ENCODE data around the gene NPBWR2. TPM values are rescaled to one million over a fixed set of nuclear protein-coding genes. Genes with fewer than 3 reads are reported as not detected.
"Not testable (repeated sequence)": the region's sequence is repeated elsewhere in the genome, so short reads cannot be mapped to it uniquely, and the experiment has no call there.

NPBWR2 gene
- total RNA-seq, 1 experiment from 2014 or later = not detected

GRCh38 chr20:64137598-64138031 lies 30.2 kb upstream of the NPBWR2 start:
- no peak for TF ChIP-seq ZFX (IDR thresholded peaks at IDR 0.05)
- TF ChIP-seq ZBTB33 (IDR thresholded peaks at IDR 0.05; ENCODE audit: extremely low read depth, insufficient replicate concordance, low read length) = no peak
- no peak for TF ChIP-seq SIN3A (IDR thresholded peaks at IDR 0.05; ENCODE audit: low read depth)
- no peaks in the 10 kb centered on the region for H3K36me3 ChIP-seq (ENCODE audit: control insufficient read depth in 1 of 2, insufficient read depth in 2 of 2, low read length in 2 of 2)
- no peaks in the 10 kb centered on the region for H3K9me2 ChIP-seq (ENCODE audit: insufficient read depth)
- H3K4me1 ChIP-seq (ENCODE audit: control insufficient read depth in 1 of 2, insufficient read depth in 2 of 2, low read length in 2 of 2) = no peaks in the 10 kb centered on the region
- H4K20me1 ChIP-seq (ENCODE audit: insufficient read depth) = no peaks in the 10 kb centered on the region
- no peak overlapping the region for H3K9ac ChIP-seq (ENCODE audit: low read length)
- BruUV-seq (replicated peaks) = no TSS peak
- no peaks in the 10 kb centered on the region for H3K27me3 ChIP-seq (ENCODE audit: insufficient read depth, low read length)
- ChIA-PET RAD21 (ENCODE audit: low non-redundant PET in 1 of 2, low total read pairs in 2 of 2, uncharacterized antibody in 2 of 2, unreplicated experiment in 2 of 2) (no interaction called here), CTCF (no interaction called here), POLR2A (no interaction called here)
- H3K4me2 ChIP-seq (ENCODE audit: low read length) = no peak overlapping the region
- H2AFZ ChIP-seq (ENCODE audit: low read depth, low read length, poor library complexity, severe bottlenecking) = no peak overlapping the region
- H3K27ac ChIP-seq (ENCODE audit: low read depth, low read length) = no peak overlapping the region
- H3K9me3 ChIP-seq (ENCODE audit: control insufficient read depth in 1 of 2, insufficient read depth in 1 of 2, low read depth in 1 of 2, low read length in 2 of 2) = no peaks in the 10 kb centered on the region
- no peak for ATAC-seq
- DNase-seq (ENCODE audit: low read depth, low spot score) = no peak
- intact Hi-C loops (cut with micrococcal nuclease) = no loop called here
- H3K4me3 ChIP-seq (replicated peaks in 1 of 2; ENCODE audit: low read depth in 1 of 2, low read length in 2 of 2) = no peak overlapping the region
- no peaks in the 10 kb centered on the region for H3K79me2 ChIP-seq (ENCODE audit: insufficient read depth, low read length)

GRCh38 chr20:64136004-64136710 lies 28.8 kb upstream of the NPBWR2 start:
- ATAC-seq (no peak), DNase-seq (ENCODE audit: low read depth, low spot score) (no peak)
- no peak overlapping the region for H3K4me3 ChIP-seq (replicated peaks in 1 of 2; ENCODE audit: low read depth in 1 of 2, low read length in 2 of 2)
- no peaks in the 10 kb centered on the region for H3K79me2 ChIP-seq (ENCODE audit: insufficient read depth, low read length)
- no peaks in the 10 kb centered on the region for H3K4me1 ChIP-seq (ENCODE audit: control insufficient read depth in 1 of 2, insufficient read depth in 2 of 2, low read length in 2 of 2)
- H3K27ac ChIP-seq (ENCODE audit: low read depth, low read length) = no peak overlapping the region
- H3K27me3 ChIP-seq (ENCODE audit: insufficient read depth, low read length) = no peaks in the 10 kb centered on the region
- intact Hi-C loops (cut with micrococcal nuclease) = no loop called here
- ChIA-PET POLR2A (no interaction called here), CTCF (no interaction called here), RAD21 (ENCODE audit: low non-redundant PET in 1 of 2, low total read pairs in 2 of 2, uncharacterized antibody in 2 of 2, unreplicated experiment in 2 of 2) (no interaction called here)
- H3K36me3 ChIP-seq (ENCODE audit: control insufficient read depth in 1 of 2, insufficient read depth in 2 of 2, low read length in 2 of 2) = no peaks in the 10 kb centered on the region
- no peaks in the 10 kb centered on the region for H3K9me2 ChIP-seq (ENCODE audit: insufficient read depth)
- no peak overlapping the region for H2AFZ ChIP-seq (ENCODE audit: low read depth, low read length, poor library complexity, severe bottlenecking)
- BruUV-seq (replicated peaks) = no TSS peak
- TF ChIP-seq REST (IDR thresholded peaks at IDR 0.05; ENCODE audit: low read depth) (no peak), EGR1 (IDR thresholded peaks at IDR 0.05; ENCODE audit: low read depth) (no peak), ZFX (IDR thresholded peaks at IDR 0.05) (no peak), ATF3 (IDR thresholded peaks at IDR 0.05) (no peak), CEBPB (IDR thresholded peaks at IDR 0.05; ENCODE audit: low read depth) (no peak), SIN3A (IDR thresholded peaks at IDR 0.05; ENCODE audit: low read depth) (no peak)
- H3K9me3 ChIP-seq (ENCODE audit: control insufficient read depth in 1 of 2, insufficient read depth in 1 of 2, low read depth in 1 of 2, low read length in 2 of 2) = no peaks in the 10 kb centered on the region
- H3K9ac ChIP-seq (ENCODE audit: low read length) = no peak overlapping the region
- H4K20me1 ChIP-seq (ENCODE audit: insufficient read depth) = no peaks in the 10 kb centered on the region
- no peak overlapping the region for H3K4me2 ChIP-seq (ENCODE audit: low read length)

- POLR2A ChIA-PET; RAD21 ChIA-PET (ENCODE audit: low non-redundant PET in 1 of 2, low total read pairs in 2 of 2, uncharacterized antibody in 2 of 2, unreplicated experiment in 2 of 2); H4K20me1 ChIP-seq (ENCODE audit: insufficient read depth); H3K27ac ChIP-seq (ENCODE audit: low read depth, low read length); DNase-seq (ENCODE audit: low read depth, low spot score); intact Hi-C loops (cut with micrococcal nuclease); H3K9me2 ChIP-seq (ENCODE audit: insufficient read depth); H3K9me3 ChIP-seq (ENCODE audit: control insufficient read depth in 1 of 2, insufficient read depth in 1 of 2, low read depth in 1 of 2, low read length in 2 of 2); CTCF ChIA-PET; H3K79me2 ChIP-seq (ENCODE audit: insufficient read depth, low read length); H2AFZ ChIP-seq (ENCODE audit: low read depth, low read length, poor library complexity, severe bottlenecking); H3K27me3 ChIP-seq (ENCODE audit: insufficient read depth, low read length); H3K36me3 ChIP-seq (ENCODE audit: control insufficient read depth in 1 of 2, insufficient read depth in 2 of 2, low read length in 2 of 2); BruUV-seq (replicated peaks); H3K4me2 ChIP-seq (ENCODE audit: low read length); ATAC-seq; H3K9ac ChIP-seq (ENCODE audit: low read length); H3K4me3 ChIP-seq (replicated peaks in 1 of 2; ENCODE audit: low read depth in 1 of 2, low read length in 2 of 2); H3K4me1 ChIP-seq (ENCODE audit: control insufficient read depth in 1 of 2, insufficient read depth in 2 of 2, low read length in 2 of 2): not testable (repeated sequence)
Observed at GRCh38 chr20:64134744-64135143, 27.4 kb upstream of the NPBWR2 start.
